HG03025 (cell line): Measurements from ENCODE around the gene PCDHGC3.
A peak's percentile ranks its signal among the peaks of the same experiment; 100 is the strongest.
"Not testable (repeated sequence)": the region's sequence is repeated elsewhere in the genome, so short reads cannot be mapped to it uniquely, and the experiment has no call there.

Source experiments
- ATAC-seq: cut with Tn5 transposase; IDR thresholded peaks from one replicate; pipeline ENCODE4 v1.9.1; 2021; ENCODE audit warnings: mild to moderate bottlenecking, moderate library complexity; ENCODE audit not compliant: unreplicated experiment, low FRiP score

Gene PCDHGC3

GRCh38 chr5:141475625-141476131 lies at the start of gene PCDHGC3:
Gene PCDHGC3 (plus strand): TSS chr5:141475966. CDS start chr5:141476117, 151 bp downstream.
- peak; percentile 98 for ATAC-seq

GRCh38 chr5:141427783-141428426 lies 47.9 kb upstream of the PCDHGC3 start:
- ATAC-seq = no peak

DNA sequence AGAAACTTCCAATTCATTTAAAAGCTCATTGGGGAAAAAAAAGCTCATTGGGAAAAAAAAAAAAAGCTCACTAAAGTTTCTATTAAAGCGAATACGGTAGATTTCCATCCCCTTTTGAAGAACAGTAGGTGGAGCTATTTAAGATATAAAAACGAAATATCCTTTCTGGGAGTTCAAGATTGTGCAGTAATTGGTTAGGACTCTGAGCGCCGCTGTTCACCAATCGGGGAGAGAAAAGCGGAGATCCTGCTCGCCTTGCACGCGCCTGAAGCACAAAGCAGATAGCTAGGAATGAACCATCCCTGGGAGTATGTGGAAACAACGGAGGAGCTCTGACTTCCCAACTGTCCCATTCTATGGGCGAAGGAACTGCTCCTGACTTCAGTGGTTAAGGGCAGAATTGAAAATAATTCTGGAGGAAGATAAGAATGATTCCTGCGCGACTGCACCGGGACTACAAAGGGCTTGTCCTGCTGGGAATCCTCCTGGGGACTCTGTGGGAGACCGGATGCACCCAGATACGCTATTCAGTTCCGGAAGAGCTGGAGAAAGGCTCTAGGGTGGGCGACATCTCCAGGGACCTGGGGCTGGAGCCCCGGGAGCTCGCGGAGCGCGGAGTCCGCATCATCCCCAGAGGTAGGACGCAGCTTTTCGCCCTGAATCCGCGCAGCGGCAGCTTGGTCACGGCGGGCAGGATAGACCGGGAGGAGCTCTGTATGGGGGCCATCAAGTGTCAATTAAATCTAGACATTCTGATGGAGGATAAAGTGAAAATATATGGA lies 45.2 kb upstream of the PCDHGC3 start, which contains the start of gene PCDHGA12:
Gene PCDHGA12, plus strand, starts transcription at position 176 of the 782 bp plus-strand sequence. Its CDS starts 253 bp downstream, at position 429.
- peak; percentile 91 for ATAC-seq

DNA sequence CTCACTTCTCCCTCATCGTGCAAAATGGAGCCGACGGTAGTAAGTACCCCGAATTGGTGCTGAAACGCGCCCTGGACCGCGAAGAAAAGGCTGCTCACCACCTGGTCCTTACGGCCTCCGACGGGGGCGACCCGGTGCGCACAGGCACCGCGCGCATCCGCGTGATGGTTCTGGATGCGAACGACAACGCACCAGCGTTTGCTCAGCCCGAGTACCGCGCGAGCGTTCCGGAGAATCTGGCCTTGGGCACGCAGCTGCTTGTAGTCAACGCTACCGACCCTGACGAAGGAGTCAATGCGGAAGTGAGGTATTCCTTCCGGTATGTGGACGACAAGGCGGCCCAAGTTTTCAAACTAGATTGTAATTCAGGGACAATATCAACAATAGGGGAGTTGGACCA lies 44.5 kb upstream of the PCDHGC3 start:
- ATAC-seq = no peak

- not testable (repeated sequence) for ATAC-seq
These were observed 43.5 kb upstream of the PCDHGC3 start for GRCh38 chr5:141432308-141432707.

DNA sequence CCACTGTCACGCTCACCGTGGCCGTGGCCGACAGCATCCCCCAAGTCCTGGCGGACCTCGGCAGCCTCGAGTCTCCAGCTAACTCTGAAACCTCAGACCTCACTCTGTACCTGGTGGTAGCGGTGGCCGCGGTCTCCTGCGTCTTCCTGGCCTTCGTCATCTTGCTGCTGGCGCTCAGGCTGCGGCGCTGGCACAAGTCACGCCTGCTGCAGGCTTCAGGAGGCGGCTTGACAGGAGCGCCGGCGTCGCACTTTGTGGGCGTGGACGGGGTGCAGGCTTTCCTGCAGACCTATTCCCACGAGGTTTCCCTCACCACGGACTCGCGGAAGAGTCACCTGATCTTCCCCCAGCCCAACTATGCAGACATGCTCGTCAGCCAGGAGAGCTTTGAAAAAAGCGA lies 43.0 kb upstream of the PCDHGC3 start:
- not testable (repeated sequence) for ATAC-seq

DNA sequence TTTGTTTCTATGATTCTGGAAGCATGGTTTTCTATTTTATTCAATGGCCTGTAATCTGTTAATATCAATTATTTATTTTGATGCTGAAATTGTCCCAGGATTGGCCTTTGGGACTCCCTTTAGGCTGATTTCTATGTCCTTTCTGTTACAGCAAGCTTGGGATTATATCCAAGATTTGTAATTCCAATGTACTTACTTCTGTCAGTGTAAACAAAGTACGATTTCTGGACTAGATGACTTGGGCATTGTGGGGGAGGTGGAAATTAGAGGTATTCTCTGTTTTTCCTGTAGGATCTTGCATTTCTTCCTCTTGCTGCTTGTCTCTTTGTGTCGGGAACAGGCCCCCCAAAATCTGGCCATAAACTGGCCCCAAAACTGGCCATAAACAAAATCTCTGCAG lies 41.8 kb upstream of the PCDHGC3 start:
- no peak for ATAC-seq

DNA sequence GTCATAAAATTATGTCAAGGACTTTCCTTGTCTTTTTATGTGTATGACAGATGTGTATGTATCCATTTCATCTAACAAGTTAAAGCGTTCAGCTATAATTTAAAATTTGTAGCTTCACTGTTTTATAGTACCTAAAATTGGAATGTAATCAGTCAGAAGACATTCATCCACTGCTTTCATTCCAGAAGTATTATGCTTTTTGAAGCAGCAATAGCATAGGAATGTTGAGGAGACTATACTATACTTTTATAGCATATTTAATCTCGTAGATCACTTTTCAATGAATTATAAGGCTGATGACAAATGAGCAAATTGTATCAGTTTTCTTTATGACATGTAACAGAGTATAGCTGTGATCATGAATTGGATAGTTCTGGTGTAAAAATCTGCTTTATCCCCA lies 38.5 kb upstream of the PCDHGC3 start:
- no peak for ATAC-seq

DNA sequence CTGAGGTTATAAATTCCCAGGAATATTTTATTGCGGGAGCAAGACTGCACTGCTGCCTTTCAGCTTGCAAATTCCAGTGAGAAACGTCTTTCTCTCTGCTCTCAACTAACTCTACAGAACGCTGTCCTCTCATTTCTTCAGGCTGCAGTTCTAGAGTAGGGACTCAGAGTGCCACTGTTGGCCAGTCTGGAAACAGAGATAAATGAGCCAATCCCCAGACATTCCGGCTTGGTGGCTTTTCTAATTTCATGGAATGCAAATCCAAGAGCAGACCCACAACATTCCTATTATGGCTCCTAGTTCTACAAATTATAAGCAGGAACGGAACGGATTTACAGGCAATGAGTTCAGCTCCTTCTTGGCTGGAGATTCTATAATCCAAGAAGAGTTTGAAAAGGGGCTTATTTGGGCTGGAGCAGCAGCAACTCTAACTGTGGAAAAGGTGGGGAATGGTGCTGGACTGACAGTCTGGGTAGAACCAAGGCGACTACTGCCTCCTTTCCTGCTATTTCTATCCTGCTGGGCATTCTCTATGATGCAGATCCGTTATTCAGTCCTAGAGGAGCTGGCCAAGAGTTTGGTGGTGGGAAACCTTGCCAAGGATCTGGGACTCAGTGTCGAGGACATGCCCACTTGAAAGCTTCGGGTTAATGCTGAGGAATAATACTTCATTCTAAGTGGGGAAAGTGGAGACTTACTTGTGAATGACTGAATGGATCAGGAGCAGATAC lies 36.2 kb upstream of the PCDHGC3 start:
- no peak for ATAC-seq

DNA sequence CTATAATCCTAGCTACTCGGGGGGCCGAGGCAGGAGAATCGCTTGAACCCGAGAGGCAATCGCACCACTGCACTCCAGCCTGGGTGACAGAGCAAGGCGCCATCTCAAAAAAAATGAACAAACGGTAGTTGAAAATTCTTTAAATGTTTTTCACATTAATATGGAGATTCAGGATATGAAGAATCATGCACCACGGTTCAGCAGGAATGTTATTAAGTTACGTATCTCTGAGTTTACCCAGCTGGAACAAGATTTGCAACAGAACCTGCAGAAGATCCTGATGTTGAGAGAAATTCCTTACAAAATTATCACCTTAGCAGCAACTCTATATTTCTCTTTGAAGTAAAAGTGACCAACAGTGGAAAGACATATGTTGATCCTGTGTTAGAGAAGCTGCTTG lies 35.4 kb upstream of the PCDHGC3 start:
- ATAC-seq = no peak

- ATAC-seq = no peak
These were observed 34.1 kb upstream of the PCDHGC3 start for GRCh38 chr5:141441571-141442170.

DNA sequence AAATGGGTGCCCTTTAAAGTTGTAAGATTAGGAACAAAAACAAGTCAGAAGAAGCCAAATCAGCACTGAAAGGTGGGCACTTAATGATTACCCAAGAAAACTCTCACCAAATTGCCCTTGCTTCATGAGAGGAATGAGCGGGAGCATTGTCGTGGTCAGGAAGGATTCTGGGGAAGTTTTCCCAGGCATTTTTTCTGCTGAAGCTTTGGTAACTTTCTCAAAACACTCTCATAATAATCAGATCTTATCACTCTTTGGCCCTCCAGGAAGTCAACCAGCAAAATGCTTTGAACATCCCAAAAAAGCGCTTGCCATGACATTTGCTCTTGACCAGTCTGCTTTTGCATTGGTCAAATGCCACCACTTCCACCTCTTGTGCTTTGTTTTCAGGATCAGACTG lies 10.4 kb upstream of the PCDHGC3 start:
- ATAC-seq = no peak

- peak; percentile 20 for ATAC-seq
These were observed 556 bp downstream of the PCDHGC3 start for GRCh38 chr5:141476132-141476911.

DNA sequence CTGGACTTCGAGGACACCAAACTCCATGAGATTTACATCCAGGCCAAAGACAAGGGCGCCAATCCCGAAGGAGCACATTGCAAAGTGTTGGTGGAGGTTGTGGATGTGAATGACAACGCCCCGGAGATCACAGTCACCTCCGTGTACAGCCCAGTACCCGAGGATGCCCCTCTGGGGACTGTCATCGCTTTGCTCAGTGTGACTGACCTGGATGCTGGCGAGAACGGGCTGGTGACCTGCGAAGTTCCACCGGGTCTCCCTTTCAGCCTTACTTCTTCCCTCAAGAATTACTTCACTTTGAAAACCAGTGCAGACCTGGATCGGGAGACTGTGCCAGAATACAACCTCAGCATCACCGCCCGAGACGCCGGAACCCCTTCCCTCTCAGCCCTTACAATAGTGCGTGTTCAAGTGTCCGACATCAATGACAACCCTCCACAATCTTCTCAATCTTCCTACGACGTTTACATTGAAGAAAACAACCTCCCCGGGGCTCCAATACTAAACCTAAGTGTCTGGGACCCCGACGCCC lies 1.3 kb downstream of the PCDHGC3 start:
- ATAC-seq = no peak

GRCh38 chr5:141477815-141478214 lies 2.0 kb downstream of the PCDHGC3 start:
- ATAC-seq = no peak

GRCh38 chr5:141478321-141478945 lies 2.7 kb downstream of the PCDHGC3 start:
- ATAC-seq = no peak

DNA sequence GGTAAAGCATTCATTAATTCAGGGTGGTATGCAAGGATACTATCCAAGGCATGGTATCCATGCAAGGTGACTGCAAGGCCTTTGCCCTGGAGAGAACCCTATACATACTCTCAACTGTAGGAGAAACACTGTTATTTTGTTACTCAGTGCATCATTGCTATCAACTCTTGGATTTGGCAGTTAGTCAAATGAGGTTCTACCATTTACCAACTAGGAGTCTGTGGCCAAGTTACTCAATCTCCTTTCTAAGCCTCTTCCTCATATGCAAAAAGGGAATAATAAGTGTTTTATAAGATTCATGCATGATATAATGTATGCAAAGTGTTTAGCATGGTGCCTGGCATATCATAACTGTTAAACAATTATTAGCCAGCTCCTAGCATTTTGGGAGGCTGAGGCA lies 4.0 kb downstream of the PCDHGC3 start:
- ATAC-seq = no peak

GRCh38 chr5:141483902-141484301 lies 8.1 kb downstream of the PCDHGC3 start:
- no peak for ATAC-seq

DNA sequence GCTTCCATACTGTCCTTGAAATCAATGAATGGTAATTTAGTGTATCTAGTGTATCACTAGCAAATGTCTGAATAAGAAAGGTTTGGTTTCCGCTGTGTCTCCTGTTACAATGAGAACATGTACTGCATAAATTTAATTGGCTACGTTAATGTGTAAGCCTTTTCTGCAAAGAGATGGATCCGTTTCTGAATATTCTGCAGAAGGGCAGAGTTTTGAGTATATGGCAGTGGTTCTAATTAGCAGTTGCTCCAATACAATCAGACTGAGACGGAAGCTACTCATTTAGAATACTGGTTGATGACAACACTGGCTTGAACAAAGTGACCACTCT lies 8.5 kb downstream of the PCDHGC3 start:
- ATAC-seq = no peak
